H1 (cell line): ENCODE measurements around the gene EVA1B. TPM values are rescaled to one million over a fixed set of nuclear protein-coding genes. Genes with fewer than 3 reads are reported as not detected.

Source experiments
- CBX8 ChIP-seq: fragments of 300-800, 300-1000 bp; sonication (generic); IDR thresholded peaks from 2 replicates; pipeline ENCODE4 v1.7.1; 2016; ENCODE audit warnings: low read depth, low read length, borderline replicate concordance
- CEBPB ChIP-seq: IDR thresholded peaks from 2 replicates; pipeline ENCODE4 v1.6.1; 2012; ENCODE audit warnings: low read depth, low read length
- CREB1 ChIP-seq: IDR thresholded peaks from 2 replicates; pipeline ENCODE4 v1.6.1; 2012; ENCODE audit warnings: inconsistent platforms
- HDAC6 ChIP-seq: IDR thresholded peaks from one replicate; pipeline ENCODE4 v1.7.1; 2012; ENCODE audit warnings: low read depth, mild to moderate bottlenecking, inconsistent platforms, low read length, moderate library complexity
- NRF1 ChIP-seq: IDR thresholded peaks from 2 replicates; pipeline ENCODE4 v1.6.1; 2011; ENCODE audit warnings: mild to moderate bottlenecking, low read depth, low read length, improper control_type of control experiment
- SIRT6 ChIP-seq: IDR thresholded peaks from one replicate; pipeline ENCODE4 v1.7.1; 2012; ENCODE audit warnings: low read length, inconsistent platforms
- SP1 ChIP-seq: IDR thresholded peaks from 2 replicates; pipeline ENCODE4 v1.6.1; 2011; ENCODE audit warnings: low read depth, low read length
- SP4 ChIP-seq: IDR thresholded peaks from 2 replicates; pipeline ENCODE4 v1.6.1; 2012; ENCODE audit warnings: low read length, inconsistent platforms
- SRF ChIP-seq: IDR thresholded peaks from 2 replicates; pipeline ENCODE4 v1.6.1; 2011; ENCODE audit warnings: mild to moderate bottlenecking, low read depth, low read length, moderate library complexity
- SUZ12 ChIP-seq: fragments of 200-600 bp; sonication (generic); IDR thresholded peaks from 2 replicates; pipeline ENCODE4 v1.6.1; 2012; ENCODE audit warnings: mild to moderate bottlenecking, inconsistent platforms, low read length, moderate library complexity, mixed read lengths
- TAF7 ChIP-seq: optimal IDR thresholded peaks from 2 replicates; pipeline ENCODE3; 2011; ENCODE audit warnings: low read depth, mild to moderate bottlenecking, inconsistent platforms, low read length, moderate library complexity, borderline replicate concordance
- TEAD4 ChIP-seq: IDR thresholded peaks from 2 replicates; pipeline ENCODE4 v1.6.1; 2012; ENCODE audit warnings: low read depth, low read length, inconsistent platforms, mixed read lengths
- YY1 ChIP-seq: IDR thresholded peaks from 2 replicates; pipeline ENCODE4 v1.6.1; 2011; ENCODE audit warnings: low read depth, mild to moderate bottlenecking, low read length
- polyA plus RNA-seq, 7 experiments: library from polyadenylated mRNA; depleted of rRNA in 3 of 7; stranded (reverse) in 5 of 7; unstranded in 2 of 7; fragments of >200 nt in 5 of 7; fragments of 200-250 nt in 2 of 7; gene quantifications; 1 replicate in 5 of 7; 2 replicates in 1 of 7; 4 replicates in 1 of 7; pipeline versions ENCODE4 v1.2.1 to v1.2.3, GENCODE V29; 2011 to 2013; ENCODE audit warnings: missing spikeins in 2 of 7, mixed read lengths in 2 of 7
- total RNA-seq: library from RNA; stranded (reverse); fragmentation: NEBNext Ultra II Directional; extraction: Animal tissue kit (Norgen Biotek cat#: 25700); gene quantifications from 2 replicates; pipeline ENCODE4 v1.2.1, GENCODE V29; 2021
- TF ChIP-seq, protein P1 (sequence below): IDR thresholded peaks from 2 replicates; pipeline ENCODE4 v1.6.1; 2011; ENCODE audit warnings: low read depth, mild to moderate bottlenecking, low read length; ENCODE audit not compliant: insufficient read depth
- TF ChIP-seq, protein P2 (sequence below), 3 experiments: IDR thresholded peaks; 1 replicate in 2 of 3; 2 replicates in 1 of 3; pipeline versions ENCODE4 v1.5.1 to v1.6.1; 2011; ENCODE audit warnings: low read length in 3 of 3, mild to moderate bottlenecking in 3 of 3, inconsistent platforms in 2 of 3, low read depth in 1 of 3, moderate library complexity in 1 of 3; ENCODE audit not compliant: insufficient read depth in 1 of 3; ENCODE audit errors: control extremely low read depth in 1 of 3

Gene EVA1B
- total and polyA plus RNA-seq, 2 of the 8 experiments (the other 6 are each of a cell fraction or from before 2014, with no cell fraction given), result 10.0 to 19.9 TPM

DNA sequence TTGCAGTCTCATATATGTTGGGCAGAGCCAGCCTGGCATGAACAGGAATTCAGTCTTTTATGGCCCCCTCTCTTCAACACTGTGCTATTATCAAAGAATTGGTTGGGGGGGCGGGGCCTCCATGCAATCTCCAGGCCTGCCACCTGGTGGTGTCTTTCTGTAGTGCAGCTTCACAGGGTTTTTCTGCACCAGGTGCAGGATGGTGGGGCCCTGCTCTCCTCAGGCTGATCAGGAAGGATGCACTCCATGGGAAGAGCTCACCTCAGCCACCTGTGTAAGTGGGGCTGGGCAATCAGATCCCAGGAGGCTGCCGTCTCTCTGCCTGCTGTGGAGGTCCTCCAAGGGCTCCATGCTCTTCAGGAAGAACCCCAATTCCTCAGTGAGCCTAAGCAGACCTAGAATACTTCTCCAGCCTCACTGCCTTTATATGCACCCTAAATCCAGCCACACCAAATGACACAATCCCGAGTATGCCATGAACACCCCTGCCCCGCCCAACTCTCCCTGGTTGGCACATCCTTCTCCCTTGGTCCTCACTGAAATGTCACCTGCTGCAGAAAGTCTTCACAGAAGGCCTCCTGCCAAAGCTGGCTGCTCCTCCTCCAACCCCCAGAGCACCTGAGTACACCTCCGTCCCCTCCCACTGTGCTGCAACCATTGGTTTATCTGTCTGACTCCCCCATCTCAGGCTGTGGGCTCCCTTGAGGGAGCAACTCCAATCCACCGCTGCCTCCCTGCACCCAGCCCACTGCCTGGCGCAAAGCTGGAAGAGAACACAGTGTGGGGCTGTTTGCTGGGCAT lies 45.8 kb upstream of the EVA1B start (continued):
- TF ChIP-seq, protein P1, sequence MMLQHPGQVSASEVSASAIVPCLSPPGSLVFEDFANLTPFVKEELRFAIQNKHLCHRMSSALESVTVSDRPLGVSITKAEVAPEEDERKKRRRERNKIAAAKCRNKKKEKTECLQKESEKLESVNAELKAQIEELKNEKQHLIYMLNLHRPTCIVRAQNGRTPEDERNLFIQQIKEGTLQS, result no peak
- TF ChIP-seq SRF, result no peak
- 0 out of 2 replicates have a peak, but pooled peaks have one; percentile 35 for TF ChIP-seq YY1
- no peak for TF ChIP-seq TAF7
- TF ChIP-seq SIRT6, result no peak
- no peak for TF ChIP-seq HDAC6
- TF ChIP-seq, protein P2, sequence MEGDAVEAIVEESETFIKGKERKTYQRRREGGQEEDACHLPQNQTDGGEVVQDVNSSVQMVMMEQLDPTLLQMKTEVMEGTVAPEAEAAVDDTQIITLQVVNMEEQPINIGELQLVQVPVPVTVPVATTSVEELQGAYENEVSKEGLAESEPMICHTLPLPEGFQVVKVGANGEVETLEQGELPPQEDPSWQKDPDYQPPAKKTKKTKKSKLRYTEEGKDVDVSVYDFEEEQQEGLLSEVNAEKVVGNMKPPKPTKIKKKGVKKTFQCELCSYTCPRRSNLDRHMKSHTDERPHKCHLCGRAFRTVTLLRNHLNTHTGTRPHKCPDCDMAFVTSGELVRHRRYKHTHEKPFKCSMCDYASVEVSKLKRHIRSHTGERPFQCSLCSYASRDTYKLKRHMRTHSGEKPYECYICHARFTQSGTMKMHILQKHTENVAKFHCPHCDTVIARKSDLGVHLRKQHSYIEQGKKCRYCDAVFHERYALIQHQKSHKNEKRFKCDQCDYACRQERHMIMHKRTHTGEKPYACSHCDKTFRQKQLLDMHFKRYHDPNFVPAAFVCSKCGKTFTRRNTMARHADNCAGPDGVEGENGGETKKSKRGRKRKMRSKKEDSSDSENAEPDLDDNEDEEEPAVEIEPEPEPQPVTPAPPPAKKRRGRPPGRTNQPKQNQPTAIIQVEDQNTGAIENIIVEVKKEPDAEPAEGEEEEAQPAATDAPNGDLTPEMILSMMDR (IDR thresholded peaks at IDR 0.05; ENCODE audit: control extremely low read depth in 1 of 3, insufficient read depth in 1 of 3, low read depth in 1 of 3, low read length in 3 of 3), result peak; percentile 85 to 94 (median 87)
- TF ChIP-seq SP1, result peak; percentile 75; the same call in 1 of the 2 replicates
- TF ChIP-seq CBX8, result no peak
- no peak for TF ChIP-seq TEAD4
- TF ChIP-seq SP4, result no peak
- TF ChIP-seq SUZ12, result no peak
- peak; percentile 68 for TF ChIP-seq CREB1
- TF ChIP-seq NRF1, result no peak
- 0 out of 2 replicates have a peak, but pooled peaks have one; percentile 8 for TF ChIP-seq CEBPB
